Effector CD4-positive, alpha-beta T cell (primary cell): ENCODE data around the gene REPS2. TPM values are rescaled to one million over a fixed set of nuclear protein-coding genes. Genes with fewer than 3 reads are reported as not detected.
"Not testable (repeated sequence)": the region's sequence is repeated elsewhere in the genome, so short reads cannot be mapped to it uniquely, and the experiment has no call there.

Source experiments
- DNase-seq: peaks from one replicate; pipeline ENCODE4 v3.0.0-alpha.2; 2020
- total RNA-seq: gene quantifications from one replicate; lab custom pipeline; 2026; lab: John Stamatoyannopoulos, UW

REPS2 gene
- total RNA-seq = not detected

DNA sequence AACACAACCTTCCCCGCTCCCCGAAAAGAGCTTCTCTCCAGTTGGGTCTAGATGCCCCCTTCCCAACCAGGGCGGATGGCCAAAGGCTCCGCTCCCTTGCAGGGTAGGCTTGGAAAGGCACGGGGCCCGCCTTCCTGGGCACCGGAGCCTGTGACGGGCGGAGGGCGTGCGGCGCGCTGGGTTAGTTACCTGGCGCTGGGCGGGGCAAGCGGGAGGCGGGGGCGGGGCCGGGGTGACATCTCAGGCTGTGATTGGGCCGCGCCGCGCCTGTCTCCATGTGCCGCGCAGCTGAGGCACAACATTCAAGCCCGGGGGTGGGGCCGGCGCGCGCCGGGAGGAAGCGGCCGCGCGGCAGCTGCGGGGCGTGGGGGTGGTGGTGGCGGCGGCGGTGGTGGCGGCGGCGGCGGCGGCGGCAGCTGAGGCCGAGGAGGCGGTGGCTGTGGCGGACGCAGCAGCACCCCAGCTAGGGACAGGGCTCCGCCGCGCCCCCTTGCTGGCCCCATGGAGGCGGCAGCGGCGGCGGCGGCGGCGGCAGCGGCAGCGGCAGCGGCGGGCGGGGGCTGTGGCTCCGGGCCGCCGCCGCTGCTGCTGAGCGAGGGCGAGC is at the start of gene REPS2:
TSS of gene REPS2 (plus strand) at position 298 of the 604 bp plus-strand sequence. CDS start at position 502, 204 bp downstream.
- peak; percentile 67 for DNase-seq

DNA sequence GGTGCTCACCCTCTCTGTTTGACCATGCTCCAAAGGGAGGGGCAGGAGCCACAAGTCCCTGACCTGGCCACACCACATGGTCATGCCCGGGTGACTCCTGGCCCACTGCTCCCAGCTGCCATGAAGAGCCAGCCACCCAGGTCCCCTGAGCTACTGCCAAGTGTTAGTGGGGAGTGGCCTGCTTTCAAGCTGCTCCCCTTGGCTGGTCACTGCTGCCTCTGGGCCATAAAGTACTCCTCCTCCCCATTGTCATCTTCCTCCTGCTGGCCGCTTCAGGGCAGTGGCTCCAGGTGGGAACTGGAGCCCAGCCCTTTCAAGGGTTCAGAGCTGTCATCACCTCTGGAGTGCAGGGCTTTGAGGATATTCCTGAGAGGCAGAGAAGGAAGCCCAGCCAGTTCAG is 49.0 kb upstream of the REPS2 start:
- DNase-seq = no peak

DNA sequence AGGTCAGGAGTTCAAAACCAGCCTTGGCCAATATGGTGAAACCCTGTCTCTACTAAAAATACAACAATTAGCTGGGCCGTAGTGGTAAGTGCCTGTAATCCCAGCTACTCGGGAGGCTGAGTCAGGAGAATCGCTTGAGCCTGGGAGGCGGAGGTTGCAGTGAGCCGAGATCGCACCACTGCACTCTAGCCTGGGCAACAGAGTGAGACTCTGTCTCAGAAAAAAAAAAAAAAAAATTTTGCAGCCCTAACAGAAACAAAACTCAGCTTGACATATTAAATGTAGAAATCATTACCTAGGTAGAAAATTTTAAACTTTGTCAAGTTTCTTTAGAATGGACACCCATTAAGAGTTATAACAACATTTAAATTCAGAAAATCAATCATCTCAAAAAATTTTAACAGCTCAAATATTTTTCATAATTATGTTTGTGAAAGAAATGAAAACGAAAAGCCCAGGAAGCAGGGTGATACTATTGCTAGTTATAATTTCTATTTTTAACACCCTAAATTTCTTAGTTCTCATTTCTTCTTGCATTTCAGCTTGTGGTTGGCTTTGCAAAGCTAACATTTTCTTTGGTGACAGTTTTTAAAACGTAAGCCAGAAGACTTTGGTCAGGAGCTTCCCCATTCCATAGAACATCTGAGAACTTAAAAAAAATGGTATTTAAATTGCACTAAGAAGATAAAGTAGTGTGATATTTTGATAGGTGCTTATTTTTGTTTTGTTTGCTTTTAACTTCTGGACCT is 43.0 kb upstream of the REPS2 start:
- no peak for DNase-seq

DNA sequence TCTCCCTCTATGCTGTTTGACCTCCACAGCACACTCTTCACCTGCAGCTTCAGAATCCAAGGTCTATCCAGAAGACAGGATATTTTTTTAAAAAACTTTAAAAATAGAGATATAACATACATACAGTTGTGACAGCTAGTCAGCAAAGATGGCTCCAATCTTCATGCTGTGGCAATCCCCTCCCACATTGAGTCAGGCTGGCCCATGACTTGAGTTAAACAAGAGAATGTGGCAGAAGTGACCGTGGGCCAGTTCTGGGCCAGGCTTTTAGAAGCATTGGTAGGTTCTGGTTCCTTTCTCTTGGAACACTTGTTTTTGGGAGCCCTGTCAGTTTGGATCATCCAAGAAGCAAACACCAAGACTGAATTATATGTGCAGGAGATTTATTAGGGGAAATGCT is 36.1 kb upstream of the REPS2 start:
- DNase-seq = no peak

DNA sequence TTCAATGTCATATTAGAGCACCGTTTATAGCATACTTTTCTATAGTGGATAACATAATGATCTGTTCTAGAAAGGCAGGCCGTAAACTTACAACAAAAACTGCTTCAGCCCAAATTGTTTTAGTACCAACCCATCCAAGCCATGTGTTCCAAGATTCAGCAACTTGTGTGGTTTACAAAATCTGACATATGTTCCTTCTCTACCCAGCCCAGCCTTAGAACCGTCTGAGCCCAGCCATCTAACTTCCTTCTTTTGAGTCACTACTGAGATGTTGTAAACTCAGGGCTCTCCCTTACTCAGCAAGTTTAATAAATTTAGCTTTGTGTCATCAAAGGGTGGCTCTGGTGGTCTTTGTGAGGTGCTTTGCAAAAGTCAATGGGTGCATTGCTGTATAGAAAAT is 32.4 kb upstream of the REPS2 start:
- no peak for DNase-seq

DNA sequence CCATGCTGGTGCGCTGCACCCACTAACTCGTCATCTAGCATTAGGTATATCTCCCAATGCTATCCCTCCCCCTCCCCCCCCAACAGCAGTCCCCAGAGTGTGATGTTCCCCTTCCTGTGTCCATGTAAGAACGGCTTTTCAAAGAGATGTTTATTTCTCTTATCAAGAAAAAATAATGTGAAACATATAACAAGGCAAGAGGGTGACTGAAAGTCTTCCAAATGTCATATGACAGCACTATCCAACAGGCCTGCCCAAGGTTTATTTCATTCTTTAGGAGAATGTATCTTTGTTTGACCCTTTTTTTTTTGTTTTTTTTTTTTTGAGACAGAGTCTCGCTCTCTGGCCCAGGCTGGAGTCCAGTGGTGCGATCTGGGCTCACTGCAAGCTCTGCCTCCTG is 29.9 kb upstream of the REPS2 start:
- no peak for DNase-seq

DNA sequence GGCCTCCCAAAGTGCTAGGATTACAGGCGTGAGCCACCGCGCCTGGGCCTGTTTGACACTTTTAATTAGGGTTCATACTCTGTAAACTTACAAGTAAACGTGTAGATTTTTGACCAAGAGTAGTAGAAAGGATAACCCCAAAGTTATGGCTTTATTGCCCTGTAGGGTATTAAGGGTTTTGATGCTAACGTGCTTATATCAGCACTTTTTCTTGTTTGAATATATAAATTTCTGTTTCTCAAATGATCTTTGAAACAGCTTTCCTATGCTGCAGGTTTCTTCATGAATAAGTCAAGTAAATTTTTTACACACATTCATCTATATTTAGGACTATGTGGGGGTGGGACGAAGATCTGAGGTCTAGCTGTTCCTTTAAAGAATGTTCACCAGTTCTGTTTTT is 29.3 kb upstream of the REPS2 start:
- DNase-seq = no peak

DNA sequence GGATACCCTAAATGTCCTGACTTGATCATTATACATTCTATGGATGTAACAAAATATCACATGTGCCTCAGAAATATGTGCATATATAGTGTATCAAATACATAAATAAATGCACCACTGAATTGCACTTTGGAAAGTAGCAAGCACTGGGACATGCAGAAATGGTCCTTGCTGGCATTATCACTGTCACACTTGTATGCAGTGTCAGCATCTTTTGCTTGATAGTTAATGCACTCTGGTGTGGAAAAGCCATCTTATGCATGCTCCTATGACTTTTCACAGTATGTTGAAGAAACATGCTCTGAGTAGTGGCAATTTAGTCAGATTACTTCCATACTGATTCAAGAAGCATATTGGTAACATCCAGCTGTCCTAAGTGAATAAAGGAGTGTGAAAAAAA is 27.5 kb upstream of the REPS2 start:
- DNase-seq = no peak

DNA sequence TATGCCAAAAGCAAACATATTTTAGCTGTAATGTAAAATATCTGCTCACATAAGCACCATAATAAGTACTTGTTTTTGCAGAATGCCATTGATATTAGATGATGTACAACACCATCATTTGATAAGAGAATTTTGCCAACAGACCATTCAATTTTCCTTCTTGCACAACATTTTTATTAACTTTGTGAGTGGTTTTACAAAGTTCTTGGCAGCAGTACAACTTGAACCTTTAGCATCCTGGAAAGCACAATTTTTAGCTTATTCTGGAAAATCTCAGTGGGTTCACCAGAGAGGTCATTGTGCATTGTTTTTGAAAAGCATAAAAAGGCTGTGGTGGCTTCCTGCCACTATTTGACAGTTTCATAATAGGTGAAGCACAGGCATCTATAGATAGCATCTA is 26.4 kb upstream of the REPS2 start:
- DNase-seq = no peak

DNA sequence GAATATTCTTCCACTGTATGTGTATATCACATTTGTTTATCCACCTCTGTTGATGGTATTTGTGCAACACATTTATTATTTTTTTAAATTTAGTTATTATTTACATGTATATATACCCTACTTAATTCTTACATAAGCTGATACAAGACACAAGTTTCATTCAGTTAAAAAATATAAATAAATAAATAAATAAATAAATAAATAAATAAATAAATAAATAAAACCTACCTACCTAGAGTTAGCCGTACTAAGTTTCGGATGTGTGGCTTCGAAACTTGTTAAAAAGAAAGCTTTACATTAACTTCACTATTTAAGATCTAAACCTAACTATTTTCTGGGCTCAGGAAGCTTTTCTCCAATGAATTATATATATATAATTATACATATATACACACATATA is 23.3 kb upstream of the REPS2 start:
- DNase-seq = no peak

DNA sequence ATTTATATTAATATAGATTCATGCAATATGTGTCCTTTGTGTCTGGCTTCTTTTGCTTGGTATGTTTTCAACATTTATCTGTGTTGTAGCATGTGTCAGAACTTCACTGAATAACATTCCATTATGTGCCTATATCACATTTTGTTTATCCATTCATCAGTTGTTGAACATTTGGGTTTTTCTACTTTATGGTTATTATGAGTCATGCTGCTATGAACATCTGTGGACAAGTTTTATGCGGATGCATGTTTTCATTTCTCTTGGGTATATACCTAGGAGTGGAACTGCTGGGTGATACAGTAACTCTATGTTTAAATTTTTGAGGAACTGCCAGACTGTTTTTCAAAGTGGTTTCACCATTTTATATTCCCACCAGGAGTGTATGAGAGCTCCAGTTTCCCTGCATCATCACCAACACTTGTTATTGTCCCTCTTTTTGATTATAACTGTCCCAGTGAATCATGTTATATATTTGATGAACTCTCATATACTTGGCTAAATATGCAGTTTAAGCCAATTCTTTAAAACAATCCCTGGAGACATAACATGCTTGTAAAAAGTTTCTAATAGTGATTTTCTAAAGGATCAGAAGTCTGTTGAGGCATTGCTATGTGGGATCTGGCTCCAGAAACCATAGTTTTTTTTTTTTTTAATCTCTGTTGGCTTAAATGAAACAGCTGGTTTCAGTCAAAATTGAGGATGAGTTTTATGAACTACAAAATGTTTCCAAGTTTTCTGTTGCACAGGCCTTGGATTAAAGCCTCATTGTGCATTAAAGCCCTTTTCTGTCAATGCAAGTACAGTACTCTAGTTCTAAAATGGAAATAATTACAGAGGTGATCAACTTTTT is 21.6 kb upstream of the REPS2 start:
- no peak for DNase-seq

DNA sequence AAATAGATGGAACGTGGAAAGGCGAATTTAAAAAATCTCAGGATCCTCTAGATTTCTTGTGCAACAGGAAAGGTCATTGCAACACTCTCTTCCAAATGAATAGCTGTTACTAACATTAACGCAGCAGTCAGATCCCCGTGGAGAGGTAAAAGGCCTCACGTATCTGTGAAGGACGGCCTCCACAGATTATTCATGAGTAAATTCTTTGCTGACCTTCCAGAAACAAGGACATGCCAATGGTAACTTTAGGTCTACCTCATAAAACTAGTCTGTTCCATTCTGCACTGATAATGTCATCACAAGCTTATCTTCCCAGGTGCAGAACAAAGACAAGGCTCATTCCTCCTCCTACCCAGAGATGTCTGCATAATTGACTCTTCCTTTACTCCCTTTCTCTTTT is 16.1 kb upstream of the REPS2 start:
- DNase-seq = no peak

DNA sequence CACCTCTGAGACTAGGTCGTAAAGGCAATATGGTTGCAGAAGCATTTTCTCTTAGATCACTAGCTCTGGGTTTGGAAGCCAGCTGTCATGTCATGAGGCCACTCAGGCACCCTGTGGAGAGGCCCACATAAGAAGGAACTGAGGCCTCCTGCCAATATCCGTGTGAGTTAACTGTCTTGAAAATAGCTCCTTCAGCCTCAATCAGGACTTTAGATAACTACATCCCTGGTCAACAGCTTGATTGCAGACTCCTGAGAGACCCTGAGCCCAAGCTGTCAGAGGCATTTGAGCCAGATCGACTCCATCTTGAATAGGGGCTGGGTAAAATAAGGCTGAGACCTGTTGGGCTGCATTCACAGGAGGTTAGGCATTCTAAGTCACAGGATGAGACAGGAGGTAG is 15.1 kb upstream of the REPS2 start:
- no peak for DNase-seq

DNA sequence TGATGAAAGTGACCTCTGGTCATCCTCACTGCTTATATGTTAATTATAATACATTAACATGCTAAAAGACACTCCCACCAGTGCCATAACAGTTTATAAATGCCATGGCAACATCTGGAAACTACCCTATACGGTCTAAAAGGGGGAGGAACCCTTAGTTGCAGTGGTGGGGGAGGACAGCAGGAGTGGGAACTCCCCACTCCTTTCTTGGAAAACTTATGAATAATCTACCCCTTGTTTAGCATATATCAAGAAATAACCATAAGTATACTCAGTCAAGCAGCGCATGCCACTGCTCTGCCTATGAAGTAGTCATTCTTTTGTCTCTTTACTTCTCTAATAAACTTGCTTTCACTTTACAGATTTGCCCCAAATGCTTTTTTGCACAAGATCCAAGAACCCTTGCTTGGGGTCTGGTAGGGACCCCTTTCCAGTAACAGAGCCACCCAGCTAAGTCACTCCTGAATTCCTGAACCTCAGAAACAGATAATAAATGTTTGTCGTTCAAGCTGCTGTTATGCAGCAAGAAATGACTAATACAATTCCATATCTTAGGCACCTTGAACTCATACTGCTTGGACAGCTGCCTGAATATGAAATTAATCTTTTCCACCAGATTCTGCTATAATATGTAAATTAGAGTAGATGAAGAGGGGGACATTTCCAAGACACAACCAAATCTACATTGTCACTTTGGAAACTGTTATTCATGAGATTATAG is 14.4 kb upstream of the REPS2 start:
- DNase-seq = no peak

DNA sequence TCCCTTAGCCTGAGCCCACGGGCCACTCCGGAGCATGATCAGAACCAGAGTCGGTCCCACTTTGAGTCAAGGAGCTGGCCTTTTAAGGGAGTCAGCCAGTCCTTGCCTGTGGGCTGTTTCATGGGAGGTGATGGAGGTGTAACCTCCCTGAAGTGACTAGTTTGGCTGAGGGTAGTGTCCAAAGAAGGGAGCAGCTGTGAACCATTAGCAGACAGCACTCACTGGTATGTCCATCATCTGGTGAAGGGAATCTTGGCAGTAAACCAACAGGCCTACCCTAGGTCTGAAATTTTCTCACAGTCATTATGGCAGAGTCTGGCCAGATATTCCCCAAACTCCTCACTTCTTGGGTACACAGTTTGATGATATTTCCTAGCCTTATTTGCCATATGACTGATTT is 12.3 kb upstream of the REPS2 start:
- no peak for DNase-seq

DNA sequence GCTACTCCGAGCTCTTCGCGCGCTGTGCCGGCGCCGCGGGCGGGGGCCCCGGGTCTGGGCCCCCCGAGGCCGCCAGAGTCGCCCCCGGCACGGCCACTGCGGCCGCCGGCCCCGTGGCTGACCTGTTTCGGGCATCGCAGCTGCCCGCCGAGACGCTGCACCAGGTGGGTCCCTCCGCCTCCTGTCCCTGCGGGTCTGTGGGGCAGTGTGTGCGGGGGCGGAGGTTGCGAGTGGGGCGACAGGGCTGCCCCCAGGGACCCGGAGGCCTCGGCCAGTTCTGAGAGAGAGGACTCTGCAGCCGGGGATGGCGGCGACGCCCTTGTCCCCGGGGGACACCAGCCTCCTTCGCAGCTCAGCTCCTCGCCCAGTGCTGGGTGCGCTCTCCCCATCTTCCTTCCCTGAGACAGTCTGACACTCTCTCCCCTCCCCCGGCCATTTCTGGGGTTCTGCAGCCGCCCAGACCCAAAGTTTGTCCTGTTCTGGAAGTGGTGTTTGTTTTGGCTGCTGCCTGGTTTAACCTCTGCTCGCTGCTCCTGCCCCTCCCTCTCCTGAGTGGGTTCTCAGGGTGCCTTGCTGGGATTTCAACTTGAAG is 609 bp downstream of the REPS2 start:
- DNase-seq = no peak

DNA sequence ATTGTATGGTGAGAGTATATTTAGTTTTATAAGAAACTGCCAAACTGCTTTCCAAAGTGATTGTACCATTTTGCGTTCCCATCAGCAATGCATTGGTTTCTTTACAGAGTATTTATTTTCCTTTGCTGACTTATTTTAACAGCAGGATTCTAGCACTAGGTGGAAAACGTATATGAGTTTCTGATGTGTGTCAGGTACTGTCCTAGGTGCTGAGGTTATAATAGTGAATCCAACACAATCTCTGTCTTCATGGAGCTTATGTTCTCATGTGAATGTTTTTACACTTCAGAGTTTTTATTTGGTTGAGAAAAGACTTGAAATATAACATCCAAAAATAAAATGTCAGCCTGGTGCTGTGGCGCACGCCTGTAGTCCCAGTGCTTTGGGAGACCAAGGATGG is 4.0 kb downstream of the REPS2 start:
- DNase-seq = no peak

DNA sequence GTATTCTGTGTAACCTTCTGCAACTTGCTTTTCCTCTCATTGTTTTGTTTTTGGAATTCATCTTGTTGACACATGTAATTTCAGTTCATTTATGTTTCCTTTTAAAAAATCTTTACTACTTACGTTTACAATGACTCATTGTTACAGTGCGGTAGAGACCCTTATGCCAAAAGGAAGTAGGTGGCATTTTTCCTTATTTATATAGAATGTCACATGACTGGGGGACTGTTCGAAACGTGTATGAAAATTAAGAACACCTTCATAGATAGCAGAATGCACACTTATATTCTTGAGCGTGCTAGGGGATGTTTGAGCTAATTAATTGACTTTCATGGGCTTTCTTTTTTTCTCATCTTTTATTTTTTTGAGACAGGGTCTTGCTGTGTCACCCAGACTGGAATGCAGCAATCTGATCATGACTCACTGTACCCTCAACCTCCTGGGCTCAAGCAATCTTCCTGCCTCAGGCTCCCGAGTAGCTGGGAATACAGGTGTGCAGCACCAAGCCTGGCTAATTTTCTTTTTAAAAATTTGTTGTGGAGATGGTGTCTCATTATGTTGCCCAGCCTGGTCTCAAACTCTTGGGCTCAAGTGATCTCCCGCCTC is 7.3 kb downstream of the REPS2 start:
- no peak for DNase-seq

DNA sequence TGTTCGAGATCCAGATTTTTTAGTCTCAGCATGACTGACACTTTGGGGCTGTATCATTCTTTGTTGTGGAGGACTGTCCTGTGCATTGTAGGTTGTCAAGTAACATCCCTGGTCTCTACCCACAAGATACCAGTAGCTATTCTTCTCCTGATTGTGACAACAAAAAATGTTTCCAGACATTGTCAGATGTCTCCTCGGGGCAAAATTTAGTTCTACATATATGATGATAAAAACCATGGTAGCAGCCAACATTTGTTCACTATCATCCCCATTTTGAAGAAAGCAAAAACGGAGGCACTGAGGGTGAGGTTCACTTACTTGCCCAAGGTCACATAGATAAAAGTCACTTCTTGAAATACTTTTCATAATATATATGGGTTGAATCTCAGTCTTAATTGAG is 11.3 kb downstream of the REPS2 start:
- DNase-seq = no peak

DNA sequence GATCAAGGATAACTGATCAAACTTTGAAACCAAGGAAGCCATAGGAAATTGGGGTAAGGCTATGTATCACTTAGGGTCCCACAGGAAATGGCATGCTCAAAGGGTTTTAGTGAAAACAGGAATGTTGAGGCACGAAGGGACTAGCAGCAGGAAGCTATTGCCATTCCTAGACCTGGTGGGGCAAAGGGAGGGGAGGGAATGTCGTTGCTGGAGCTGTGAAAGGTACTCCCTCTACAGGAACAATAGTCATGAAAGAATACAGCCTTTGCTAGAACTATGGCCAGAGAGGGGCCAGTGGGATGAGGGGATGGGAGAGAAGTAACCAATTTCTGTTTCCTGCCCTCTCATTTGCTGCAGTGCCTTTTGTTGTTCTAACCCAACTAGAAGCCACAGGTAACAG is 11.9 kb downstream of the REPS2 start:
- no peak for DNase-seq

DNA sequence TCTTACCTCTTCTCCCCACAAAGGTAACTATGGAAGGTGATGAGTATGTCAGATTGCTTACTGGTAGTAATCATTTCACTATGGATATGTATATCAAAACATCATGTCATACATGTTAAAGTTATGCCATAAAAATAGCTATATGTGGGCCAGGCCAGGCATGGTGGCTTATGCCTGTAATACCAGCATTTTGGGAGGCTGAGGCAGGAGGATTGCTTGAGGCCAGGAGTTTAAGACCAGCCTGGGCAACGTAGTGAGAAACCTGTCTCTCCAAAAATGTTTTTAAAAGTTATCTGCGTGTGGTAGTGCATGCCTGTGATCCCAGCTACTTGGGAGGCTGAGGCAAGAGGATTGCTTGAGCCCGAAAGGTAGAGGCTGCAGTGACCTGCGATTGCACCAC is 16.2 kb downstream of the REPS2 start:
- DNase-seq = not testable (repeated sequence)

DNA sequence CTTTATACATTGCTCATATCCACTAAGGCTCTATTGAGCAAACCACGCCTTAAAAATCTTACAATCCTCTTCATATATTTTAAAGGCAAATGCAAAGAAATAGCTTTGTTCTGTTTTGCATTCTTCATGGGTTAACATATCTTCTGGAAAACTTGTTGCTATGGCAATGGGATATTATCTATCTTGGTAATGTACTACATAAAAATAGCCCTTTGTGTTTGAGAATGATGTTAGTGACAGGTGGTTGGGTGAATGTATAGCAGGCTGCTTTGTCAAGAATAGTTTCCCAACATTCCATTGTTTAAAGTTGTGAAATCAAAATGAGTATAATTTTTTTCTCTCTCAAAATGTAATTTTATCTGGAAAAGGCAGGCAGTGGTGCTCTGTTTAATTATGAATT is 16.8 kb downstream of the REPS2 start:
- no peak for DNase-seq
